Measurements from ENCODE around the gene KIF25.

The KIF25 gene

DNA sequence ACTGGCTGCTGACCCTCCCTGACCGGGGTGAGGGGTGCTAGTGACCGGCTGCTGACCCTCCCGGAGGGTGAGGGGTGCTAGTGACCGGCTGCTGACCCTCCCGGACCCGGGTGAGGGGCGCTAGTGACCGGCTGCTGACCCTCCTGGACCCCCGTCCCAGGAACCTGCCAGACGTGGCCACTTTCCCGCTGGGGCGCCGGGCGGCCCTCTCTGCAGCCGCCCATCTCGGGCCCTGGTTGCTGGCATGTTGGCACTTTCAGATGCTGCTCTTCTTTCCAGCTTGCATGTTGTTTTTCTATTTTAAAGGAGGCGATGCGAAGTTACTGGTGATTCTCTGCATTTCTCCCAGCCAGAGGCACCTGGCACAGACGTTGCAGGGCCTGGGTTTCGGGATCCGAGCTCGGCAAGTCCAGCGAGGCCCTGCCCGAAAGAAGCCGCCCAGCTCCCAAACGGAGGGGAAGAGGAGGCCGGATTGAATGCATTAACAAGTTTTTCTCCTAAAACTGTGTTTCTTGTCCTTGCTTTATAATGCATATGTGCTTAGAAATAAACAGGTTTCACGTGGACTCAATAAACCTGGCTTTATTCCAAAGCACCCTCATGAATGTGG, 47.2 kb downstream of the KIF25 start:
- H3K4me1 ChIP-seq (ENCODE audit: control extremely low read depth in 1 of 4, control insufficient read depth in 4 of 4, insufficient read depth in 4 of 4, low read length in 3 of 4), result no peaks in the 10 kb centered on the region
- H3K36me3 ChIP-seq (ENCODE audit: control insufficient read depth in 4 of 4, insufficient read depth in 4 of 4, low read length in 3 of 4), result no peaks in the 10 kb centered on the region
- over 99% methylated on average over 22 of the region's 28 CpGs for WGBS (ENCODE audit: insufficient coverage)
- peaks cover 0 to 34% (median 19%) of the 10 kb centered on the region in 5 experiments for H3K9me3 ChIP-seq (ENCODE audit: control extremely low read depth in 1 of 5, control insufficient read depth in 4 of 5, insufficient read depth in 2 of 5, low read depth in 1 of 5, low read length in 4 of 5)
- no peak overlapping the region for H3K27ac ChIP-seq (ENCODE audit: insufficient read depth in 1 of 2, low read depth in 1 of 2, low read length in 2 of 2, poor library complexity in 1 of 2, severe bottlenecking in 2 of 2)
- H3K4me3 ChIP-seq (ENCODE audit: control insufficient read depth in 1 of 7, extremely low read depth in 1 of 7, insufficient read depth in 4 of 7, low read depth in 2 of 7, low read length in 6 of 7), result no peak overlapping the region
- no peaks in the 10 kb centered on the region for H3K27me3 ChIP-seq (replicated peaks in 2 of 5; ENCODE audit: control insufficient read depth in 4 of 5, insufficient read depth in 5 of 5, low read length in 4 of 5)
- DNase-seq, result no peak
- CTCF ChIA-PET, result no interaction called here
- POLR2A ChIA-PET, result no interaction called here

DNA sequence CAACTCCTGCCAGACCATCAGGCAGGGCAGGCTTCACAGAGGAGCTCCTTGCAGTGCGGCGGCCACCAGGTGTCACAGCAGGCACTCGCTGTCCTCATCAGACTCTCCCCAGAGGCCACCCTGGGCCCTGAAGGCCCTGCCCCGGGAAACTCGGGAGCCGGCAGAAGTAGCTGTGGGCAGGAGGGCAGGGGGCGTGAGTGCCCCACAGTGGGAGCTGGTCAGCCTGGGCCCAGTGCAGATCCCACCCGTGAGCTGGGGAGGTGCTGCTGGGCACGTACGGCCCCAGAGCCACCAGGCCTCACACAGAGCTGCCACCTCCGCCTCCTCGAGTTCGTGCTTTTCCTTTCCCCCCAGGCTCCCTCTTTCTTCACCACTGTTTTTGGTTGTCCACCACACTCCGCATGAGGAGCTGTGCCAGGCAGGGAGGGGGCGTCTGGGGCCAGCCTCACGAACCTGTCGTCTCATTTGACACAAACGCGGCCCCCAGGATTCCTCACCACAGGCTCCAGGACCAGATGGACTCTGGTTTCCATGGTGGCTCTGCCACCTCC, 47.7 kb downstream of the KIF25 start:
- H3K4me1 ChIP-seq (ENCODE audit: control extremely low read depth in 1 of 4, control insufficient read depth in 4 of 4, insufficient read depth in 4 of 4, low read length in 3 of 4), result no peaks in the 10 kb centered on the region
- WGBS (ENCODE audit: insufficient coverage), result 96% methylated on average over 16 of the region's 19 CpGs
- no peaks in the 10 kb centered on the region for H3K27me3 ChIP-seq (replicated peaks in 2 of 5; ENCODE audit: control insufficient read depth in 4 of 5, insufficient read depth in 5 of 5, low read length in 4 of 5)
- peaks cover 0 to 29% (median 16%) of the 10 kb centered on the region in 5 experiments for H3K9me3 ChIP-seq (ENCODE audit: control extremely low read depth in 1 of 5, control insufficient read depth in 4 of 5, insufficient read depth in 2 of 5, low read depth in 1 of 5, low read length in 4 of 5)
- CTCF ChIA-PET, result no interaction called here
- no peaks in the 10 kb centered on the region for H3K36me3 ChIP-seq (ENCODE audit: control insufficient read depth in 4 of 4, insufficient read depth in 4 of 4, low read length in 3 of 4)
- POLR2A ChIA-PET, result no interaction called here
- no peak overlapping the region for H3K27ac ChIP-seq (ENCODE audit: insufficient read depth in 1 of 2, low read depth in 1 of 2, low read length in 2 of 2, poor library complexity in 1 of 2, severe bottlenecking in 2 of 2)
- no peak overlapping the region for H3K4me3 ChIP-seq (ENCODE audit: control insufficient read depth in 1 of 7, extremely low read depth in 1 of 7, insufficient read depth in 4 of 7, low read depth in 2 of 7, low read length in 6 of 7)
- no peak for DNase-seq

DNA sequence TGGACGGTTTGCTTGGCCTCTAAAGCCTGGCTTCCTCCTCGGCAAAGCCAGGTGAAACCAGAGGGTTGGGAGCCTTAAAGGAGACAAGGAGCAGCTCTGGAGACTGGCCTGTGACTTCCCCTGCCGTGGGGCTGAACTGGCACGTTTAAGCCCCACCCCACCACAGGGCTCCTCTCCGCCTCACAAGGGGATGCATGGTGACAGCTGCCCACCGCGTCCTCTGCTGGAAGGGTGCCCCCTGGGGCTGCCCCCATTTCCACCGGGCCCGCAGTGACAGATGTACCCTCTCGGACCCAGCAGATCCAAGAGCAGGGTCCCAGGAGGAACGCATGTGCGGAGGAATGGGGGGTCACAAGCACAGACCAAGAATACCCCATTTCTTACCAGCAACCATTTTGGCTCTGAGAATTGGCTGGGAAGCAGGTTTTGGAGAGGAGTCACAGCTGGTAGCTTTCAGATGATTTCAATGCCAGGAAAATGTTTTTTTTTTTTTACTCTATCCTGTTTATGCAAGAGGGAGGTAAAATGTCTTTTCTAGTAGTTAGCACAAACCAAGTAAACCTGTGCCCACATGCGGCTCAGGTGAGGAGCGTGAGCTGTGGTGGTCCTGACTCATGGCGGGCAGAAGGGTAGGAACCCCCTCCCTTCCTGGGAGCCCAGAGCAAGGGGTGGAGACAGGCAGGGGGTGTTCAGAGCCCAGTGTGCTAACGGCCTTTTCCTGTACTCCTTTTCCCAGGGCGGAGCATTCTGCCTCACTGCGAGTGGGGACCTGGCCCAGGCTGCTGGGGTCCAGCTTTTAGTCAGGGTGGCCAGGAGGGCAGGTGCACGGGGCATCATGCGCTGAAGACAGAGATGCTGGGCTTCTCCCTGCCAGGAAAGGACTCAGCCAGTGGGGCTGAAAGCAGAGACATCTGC, 48.5 kb downstream of the KIF25 start:
- H3K4me1 ChIP-seq (ENCODE audit: control extremely low read depth in 1 of 4, control insufficient read depth in 4 of 4, insufficient read depth in 4 of 4, low read length in 3 of 4), result no peaks in the 10 kb centered on the region
- DNase-seq, result no peak
- no peaks in the 10 kb centered on the region for H3K36me3 ChIP-seq (ENCODE audit: control insufficient read depth in 4 of 4, insufficient read depth in 4 of 4, low read length in 3 of 4)
- POLR2A ChIA-PET, result no interaction called here
- no peak overlapping the region for H3K27ac ChIP-seq (ENCODE audit: insufficient read depth in 1 of 2, low read depth in 1 of 2, low read length in 2 of 2, poor library complexity in 1 of 2, severe bottlenecking in 2 of 2)
- 85% methylated on average over 16 of the region's 20 CpGs for WGBS (ENCODE audit: insufficient coverage)
- CTCF ChIA-PET, result no interaction called here
- peaks cover 0 to 26% (median 10%) of the 10 kb centered on the region in 5 experiments for H3K9me3 ChIP-seq (ENCODE audit: control extremely low read depth in 1 of 5, control insufficient read depth in 4 of 5, insufficient read depth in 2 of 5, low read depth in 1 of 5, low read length in 4 of 5)
- H3K27me3 ChIP-seq (replicated peaks in 2 of 5; ENCODE audit: control insufficient read depth in 4 of 5, insufficient read depth in 5 of 5, low read length in 4 of 5), result no peaks in the 10 kb centered on the region
- H3K4me3 ChIP-seq (ENCODE audit: control insufficient read depth in 1 of 7, extremely low read depth in 1 of 7, insufficient read depth in 4 of 7, low read depth in 2 of 7, low read length in 6 of 7), result no peak overlapping the region

DNA sequence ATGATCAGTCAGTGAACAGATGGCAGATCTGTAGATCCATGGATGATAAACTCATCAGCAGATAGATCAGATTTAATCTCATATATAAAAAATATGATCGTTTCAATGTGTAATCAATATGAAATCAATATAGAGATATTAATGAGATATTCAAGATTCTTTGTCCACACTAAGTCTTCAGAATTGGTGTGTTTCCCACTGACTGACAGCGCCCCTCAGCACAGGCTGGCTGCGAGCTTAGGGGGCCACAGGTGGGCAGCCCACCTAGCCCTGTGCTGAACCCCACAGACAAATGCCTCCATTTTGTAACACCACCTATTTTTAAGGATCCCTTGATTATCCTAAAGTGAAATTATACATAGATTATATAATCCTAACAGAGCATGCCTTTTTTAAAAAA, 49.2 kb downstream of the KIF25 start:
- ChIA-PET POLR2A (no interaction called here), CTCF (no interaction called here)
- Histone ChIP-seq H3K4me3 (ENCODE audit: control insufficient read depth in 1 of 7, extremely low read depth in 1 of 7, insufficient read depth in 4 of 7, low read depth in 2 of 7, low read length in 6 of 7) (no peak overlapping the region), H3K9me3 (ENCODE audit: control extremely low read depth in 1 of 5, control insufficient read depth in 4 of 5, insufficient read depth in 2 of 5, low read depth in 1 of 5, low read length in 4 of 5) (peaks cover 0 to 22% (median 7%) of the 10 kb centered on the region in 5 experiments), H3K27ac (ENCODE audit: insufficient read depth in 1 of 2, low read depth in 1 of 2, low read length in 2 of 2, poor library complexity in 1 of 2, severe bottlenecking in 2 of 2) (no peak overlapping the region), H3K27me3 (replicated peaks in 2 of 5; ENCODE audit: control insufficient read depth in 4 of 5, insufficient read depth in 5 of 5, low read length in 4 of 5) (no peaks in the 10 kb centered on the region), H3K4me1 (ENCODE audit: control extremely low read depth in 1 of 4, control insufficient read depth in 4 of 4, insufficient read depth in 4 of 4, low read length in 3 of 4) (no peaks in the 10 kb centered on the region), H3K36me3 (ENCODE audit: control insufficient read depth in 4 of 4, insufficient read depth in 4 of 4, low read length in 3 of 4) (no peaks in the 10 kb centered on the region)
- 100% methylated on average over 1 of the region's 3 CpGs for WGBS (ENCODE audit: insufficient coverage)
- no peak for DNase-seq

DNA sequence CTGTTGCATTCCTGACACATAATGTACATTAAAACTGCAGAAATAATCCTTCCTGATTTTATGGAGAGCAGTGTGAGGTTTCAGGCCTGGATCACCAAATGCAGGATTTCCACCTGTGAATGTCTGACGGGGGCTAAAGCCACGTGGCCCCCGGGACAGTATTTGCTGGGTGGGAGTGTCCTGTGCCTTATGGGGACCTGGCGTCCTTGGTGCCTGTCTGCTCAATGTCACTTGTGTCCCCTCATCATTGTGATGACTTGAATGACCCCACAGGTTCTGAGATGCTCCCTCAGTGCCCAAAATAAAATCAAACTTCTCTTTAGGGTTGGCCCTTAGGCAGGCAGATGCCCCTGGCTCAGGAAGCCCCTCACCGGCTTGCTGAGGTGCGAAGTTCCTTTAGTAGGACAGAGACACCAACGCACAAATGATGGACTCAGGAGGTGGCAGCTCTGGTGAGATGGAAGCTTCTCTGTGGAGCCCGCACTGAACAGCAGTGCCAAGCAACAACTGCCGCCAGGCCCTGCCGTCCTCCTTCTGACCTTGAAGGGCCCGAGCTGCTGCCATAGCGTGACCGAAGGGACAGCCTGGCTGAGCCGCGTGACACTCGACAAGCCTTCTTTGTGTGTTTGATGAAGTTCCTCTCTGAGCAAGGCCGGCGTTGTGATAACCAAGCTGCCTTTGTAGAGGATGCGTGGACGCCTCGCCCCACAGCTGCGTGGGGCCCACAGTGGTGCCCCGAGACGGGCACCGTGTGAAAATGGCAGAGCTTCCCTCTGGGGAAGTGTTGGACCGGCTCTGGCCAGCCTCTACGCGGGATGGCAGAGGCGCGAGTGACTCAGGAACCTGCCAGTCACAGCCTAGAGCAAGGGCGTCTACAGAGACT, 50.6 kb downstream of the KIF25 start:
- ChIA-PET CTCF (no interaction called here), POLR2A (no interaction called here)
- no peak for DNase-seq
- no peak overlapping the region for H3K4me3 ChIP-seq (ENCODE audit: control insufficient read depth in 1 of 7, extremely low read depth in 1 of 7, insufficient read depth in 4 of 7, low read depth in 2 of 7, low read length in 6 of 7)
- peaks cover 0 to 8% (median 0%) of the 10 kb centered on the region in 5 experiments for H3K9me3 ChIP-seq (ENCODE audit: control extremely low read depth in 1 of 5, control insufficient read depth in 4 of 5, insufficient read depth in 2 of 5, low read depth in 1 of 5, low read length in 4 of 5)
- 93% methylated on average over 29 of the region's 31 CpGs for WGBS (ENCODE audit: insufficient coverage)
- no peaks in the 10 kb centered on the region for H3K27me3 ChIP-seq (replicated peaks in 2 of 5; ENCODE audit: control insufficient read depth in 4 of 5, insufficient read depth in 5 of 5, low read length in 4 of 5)
- H3K36me3 ChIP-seq (ENCODE audit: control insufficient read depth in 4 of 4, insufficient read depth in 4 of 4, low read length in 3 of 4), result no peaks in the 10 kb centered on the region
- H3K4me1 ChIP-seq (ENCODE audit: control extremely low read depth in 1 of 4, control insufficient read depth in 4 of 4, insufficient read depth in 4 of 4, low read length in 3 of 4), result no peaks in the 10 kb centered on the region
- no peak overlapping the region for H3K27ac ChIP-seq (ENCODE audit: insufficient read depth in 1 of 2, low read depth in 1 of 2, low read length in 2 of 2, poor library complexity in 1 of 2, severe bottlenecking in 2 of 2)

- Histone ChIP-seq H3K4me3 (ENCODE audit: control insufficient read depth in 1 of 7, extremely low read depth in 1 of 7, insufficient read depth in 4 of 7, low read depth in 2 of 7, low read length in 6 of 7) (no peak overlapping the region), H3K27ac (ENCODE audit: insufficient read depth in 1 of 2, low read depth in 1 of 2, low read length in 2 of 2, poor library complexity in 1 of 2, severe bottlenecking in 2 of 2) (no peak overlapping the region), H3K4me1 (ENCODE audit: control extremely low read depth in 1 of 4, control insufficient read depth in 4 of 4, insufficient read depth in 4 of 4, low read length in 3 of 4) (no peaks in the 10 kb centered on the region), H3K9me3 (ENCODE audit: control extremely low read depth in 1 of 5, control insufficient read depth in 4 of 5, insufficient read depth in 2 of 5, low read depth in 1 of 5, low read length in 4 of 5) (peaks cover 0 to 3% (median 0%) of the 10 kb centered on the region in 5 experiments), H3K27me3 (replicated peaks in 2 of 5; ENCODE audit: control insufficient read depth in 4 of 5, insufficient read depth in 5 of 5, low read length in 4 of 5) (no peaks in the 10 kb centered on the region), H3K36me3 (ENCODE audit: control insufficient read depth in 4 of 4, insufficient read depth in 4 of 4, low read length in 3 of 4) (no peaks in the 10 kb centered on the region)
- CTCF ChIA-PET, result no interaction called here
- no peak for DNase-seq
- WGBS (ENCODE audit: insufficient coverage), result 88% methylated on average over 9 of the region's 10 CpGs
- POLR2A ChIA-PET, result no interaction called here
These were observed 51.2 kb downstream of the KIF25 start for GRCh38 chr6:168048724-168049025.
